Endothelial cell of umbilical vein (primary cell): ENCODE data around the gene PDYN.

ENCODE experiments used
- CTCF ChIP-seq, 2 donors: IDR thresholded peaks; 1 replicate in 1 of 2; 2 replicates in 1 of 2; pipeline ENCODE4 v1.5.1; 2011; ENCODE audit warnings: low read length in 2 of 2, mild to moderate bottlenecking in 2 of 2, moderate library complexity in 2 of 2, control low read depth in 1 of 2, inconsistent platforms in 1 of 2, low read depth in 1 of 2; ENCODE audit not compliant: insufficient read depth in 1 of 2; ENCODE audit errors: extremely low read depth in 1 of 2
- POLR2A ChIP-seq: IDR thresholded peaks from 2 replicates; pipeline ENCODE4 v1.6.1; 2012; ENCODE audit warnings: low read depth, mild to moderate bottlenecking, control low read depth, low read length

GRCh38 chr20:1949347-1950100, 44.3 kb downstream of the PDYN start:
- TF ChIP-seq POLR2A (no peak), CTCF (IDR thresholded peaks at IDR 0.05; ENCODE audit: extremely low read depth in 1 of 2, insufficient read depth in 1 of 2, low read depth in 1 of 2, low read length in 2 of 2) (no peak)
